ENCODE data around the gene SLC25A45.

The SLC25A45 gene

GRCh38 chr11:65366340-65366773 is 16.1 kb downstream of the SLC25A45 start:
- DNase-seq (ENCODE audit: extremely low spot score) = peak; percentile 85
- POLR2A ChIA-PET = interaction anchor here (0.6 to 2.3 kb wide), 4 partner anchors 55 to 134 kb away, joined by 3 to 8 read pairs (median 3); no protein-coding TSS in a partner anchor
- TF ChIP-seq ZNF384 (IDR thresholded peaks at IDR 0.05) (peak; percentile 96), BHLHE40 (IDR thresholded peaks at IDR 0.05; ENCODE audit: borderline replicate concordance) (no peak)
- CTCF ChIA-PET = interaction anchor here (0.7 to 1.3 kb wide), 2 partner anchors 103 to 105 kb away, joined by 3 read pairs; no protein-coding TSS in a partner anchor

GRCh38 chr11:65363770-65364169 is 18.7 kb downstream of the SLC25A45 start:
- DNase-seq (ENCODE audit: extremely low spot score) = no peak
- POLR2A ChIA-PET = interaction anchor here (0.9 kb wide), 1 partner anchor 64 kb away, joined by 3 read pairs; no protein-coding TSS in a partner anchor
- TF ChIP-seq CTBP1 (IDR thresholded peaks at IDR 0.05; ENCODE audit: borderline replicate concordance) (no peak), BHLHE40 (IDR thresholded peaks at IDR 0.05; ENCODE audit: borderline replicate concordance) (no peak), TARDBP (IDR thresholded peaks at IDR 0.05) (no peak), PKNOX1 (IDR thresholded peaks at IDR 0.05) (no peak), L3MBTL2 (conservative IDR thresholded peaks at IDR 0.05) (no peak), SUZ12 (IDR thresholded peaks at IDR 0.05) (no peak), FOXK2 (IDR thresholded peaks at IDR 0.05) (no peak)
- CTCF ChIA-PET = no interaction called here

- ChIA-PET CTCF (interaction anchor here (0.7 kb wide), 1 partner anchor 45 kb away, joined by 9 read pairs; no protein-coding TSS in a partner anchor), POLR2A (interaction anchor here (0.9 kb wide), 1 partner anchor 65 kb away, joined by 3 read pairs; no protein-coding TSS in a partner anchor)
- no peak for TF ChIP-seq ZNF384 (IDR thresholded peaks at IDR 0.05)
- TF ChIP-seq L3MBTL2 (conservative IDR thresholded peaks at IDR 0.05) = no peak
- no peak for TF ChIP-seq HDGF (IDR thresholded peaks at IDR 0.05; ENCODE audit: borderline replicate concordance)
- TF ChIP-seq SUZ12 (IDR thresholded peaks at IDR 0.05) = no peak
- TF ChIP-seq SP1 (IDR thresholded peaks at IDR 0.05) = no peak
- TF ChIP-seq ELF4 (IDR thresholded peaks at IDR 0.05) = no peak
- TF ChIP-seq LEF1 (IDR thresholded peaks at IDR 0.05; ENCODE audit: borderline replicate concordance) = no peak
- no peak for TF ChIP-seq PKNOX1 (IDR thresholded peaks at IDR 0.05)
- DNase-seq (ENCODE audit: extremely low spot score) = no peak
These were observed 19.5 kb downstream of the SLC25A45 start for GRCh38 chr11:65362966-65363365.

GRCh38 chr11:65362320-65362931 is 20.0 kb downstream of the SLC25A45 start:
- no peak for DNase-seq (ENCODE audit: extremely low spot score)
- POLR2A ChIA-PET = interaction anchor here (1.3 kb wide), 1 partner anchor 136 kb away, joined by 3 read pairs; the partner anchor contains the start of gene MALAT1
- CTCF ChIA-PET = interaction anchor here (0.7 kb wide), 1 partner anchor 45 kb away, joined by 9 read pairs; no protein-coding TSS in a partner anchor
- TF ChIP-seq SP1 (IDR thresholded peaks at IDR 0.05) = no peak
- no peak for TF ChIP-seq CTBP1 (IDR thresholded peaks at IDR 0.05; ENCODE audit: borderline replicate concordance)
- no peak for TF ChIP-seq TARDBP (IDR thresholded peaks at IDR 0.05)
- TF ChIP-seq ELF4 (IDR thresholded peaks at IDR 0.05) = no peak
- TF ChIP-seq HDGF (IDR thresholded peaks at IDR 0.05; ENCODE audit: borderline replicate concordance) = no peak
- TF ChIP-seq NFRKB (IDR thresholded peaks at IDR 0.05) = no peak
- TF ChIP-seq FOXK2 (IDR thresholded peaks at IDR 0.05) = no peak
- no peak for TF ChIP-seq SUZ12 (IDR thresholded peaks at IDR 0.05)
- no peak for TF ChIP-seq PKNOX1 (IDR thresholded peaks at IDR 0.05)
- no peak for TF ChIP-seq L3MBTL2 (conservative IDR thresholded peaks at IDR 0.05)
- no peak for TF ChIP-seq ZNF384 (IDR thresholded peaks at IDR 0.05)
- TF ChIP-seq BHLHE40 (IDR thresholded peaks at IDR 0.05; ENCODE audit: borderline replicate concordance) = no peak
- TF ChIP-seq ARNT (IDR thresholded peaks at IDR 0.05) = no peak
- no peak for TF ChIP-seq LEF1 (IDR thresholded peaks at IDR 0.05; ENCODE audit: borderline replicate concordance)
- no peak for TF ChIP-seq FOXM1 (IDR thresholded peaks at IDR 0.05; ENCODE audit: borderline replicate concordance)
- TF ChIP-seq FOXA1 (IDR thresholded peaks at IDR 0.05) = no peak

- no peak for TF ChIP-seq L3MBTL2 (conservative IDR thresholded peaks at IDR 0.05)
- no peak for TF ChIP-seq TARDBP (IDR thresholded peaks at IDR 0.05)
- TF ChIP-seq FOXA1 (IDR thresholded peaks at IDR 0.05) = no peak
- no peak for TF ChIP-seq SUZ12 (IDR thresholded peaks at IDR 0.05)
- no peak for TF ChIP-seq ZNF384 (IDR thresholded peaks at IDR 0.05)
- TF ChIP-seq BHLHE40 (IDR thresholded peaks at IDR 0.05; ENCODE audit: borderline replicate concordance) = no peak
- no peak for TF ChIP-seq LEF1 (IDR thresholded peaks at IDR 0.05; ENCODE audit: borderline replicate concordance)
- TF ChIP-seq HDGF (IDR thresholded peaks at IDR 0.05; ENCODE audit: borderline replicate concordance) = no peak
- no peak for TF ChIP-seq FOXK2 (IDR thresholded peaks at IDR 0.05)
- TF ChIP-seq PKNOX1 (IDR thresholded peaks at IDR 0.05) = no peak
- TF ChIP-seq SP1 (IDR thresholded peaks at IDR 0.05) = no peak
- no peak for TF ChIP-seq NFRKB (IDR thresholded peaks at IDR 0.05)
- no peak for TF ChIP-seq ARNT (IDR thresholded peaks at IDR 0.05)
- TF ChIP-seq ELF4 (IDR thresholded peaks at IDR 0.05) = no peak
- TF ChIP-seq FOXM1 (IDR thresholded peaks at IDR 0.05; ENCODE audit: borderline replicate concordance) = no peak
- TF ChIP-seq CTBP1 (IDR thresholded peaks at IDR 0.05; ENCODE audit: borderline replicate concordance) = no peak
- POLR2A ChIA-PET = interaction anchor here (1.1 to 3.1 kb wide), 4 partner anchors 24 to 142 kb away, joined by 3 to 13 read pairs (median 6); partner anchors contain the start of genes DPF2, MALAT1 and NEAT1
- CTCF ChIA-PET = no interaction called here
- DNase-seq (ENCODE audit: extremely low spot score) = no peak
These were observed 24.5 kb downstream of the SLC25A45 start for GRCh38 chr11:65357856-65358356.

Measured in HEK293T (cell line).